ENCODE measurements around the gene CD300A. TPM values are rescaled to one million over a fixed set of nuclear protein-coding genes. Genes with fewer than 3 reads are reported as not detected.

Gene CD300A
- total RNA-seq, 1 experiment from 2014 or later: 0.45 TPM

- Mint-ChIP-seq H3K27me3 (ENCODE audit: unreplicated experiment) (no peaks in the 10 kb centered on the region), H3K9me3 (ENCODE audit: low read depth, unreplicated experiment) (no peaks in the 10 kb centered on the region), H3K4me1 (ENCODE audit: low read depth, unreplicated experiment) (no peaks in the 10 kb centered on the region)
Measured at GRCh38 chr17:74449773-74450172, 16.7 kb upstream of the CD300A start.

GRCh38 chr17:74450231-74450630 is 16.2 kb upstream of the CD300A start:
- H3K27me3 Mint-ChIP-seq (ENCODE audit: unreplicated experiment): no peaks in the 10 kb centered on the region
- H3K36me3 Mint-ChIP-seq (ENCODE audit: insufficient read depth, unreplicated experiment): no peaks in the 10 kb centered on the region
- no TSS peak for BruUV-seq (replicated peaks)
- no peak overlapping the region for H3K27ac Mint-ChIP-seq (ENCODE audit: unreplicated experiment)
- no peaks in the 10 kb centered on the region for H3K9me3 Mint-ChIP-seq (ENCODE audit: low read depth, unreplicated experiment)
- CTCF ChIA-PET: interaction anchor here (1.1 kb wide), 1 partner anchor 71 kb away, joined by 3 read pairs; no protein-coding TSS in a partner anchor
- no peak for TF ChIP-seq CTCF (IDR thresholded peaks at IDR 0.05; ENCODE audit: unreplicated experiment)
- intact Hi-C loops (cut with micrococcal nuclease; ENCODE audit: unreplicated experiment): no loop called here
- no peaks in the 10 kb centered on the region for H3K4me1 Mint-ChIP-seq (ENCODE audit: low read depth, unreplicated experiment)
- H3K4me3 Mint-ChIP-seq (ENCODE audit: low read depth, unreplicated experiment): no peak overlapping the region
- no peak for DNase-seq

More at GRCh38 chr17:74449773-74450172, 16.7 kb upstream of the CD300A start:
- no TSS peak for BruUV-seq (replicated peaks)
- Mint-ChIP-seq H3K36me3 (ENCODE audit: insufficient read depth, unreplicated experiment) (no peaks in the 10 kb centered on the region), H3K27ac (ENCODE audit: unreplicated experiment) (no peak overlapping the region), H3K4me3 (ENCODE audit: low read depth, unreplicated experiment) (no peak overlapping the region)
- intact Hi-C loops (cut with micrococcal nuclease; ENCODE audit: unreplicated experiment): no loop called here
- no peak for DNase-seq
- no peak for TF ChIP-seq CTCF (IDR thresholded peaks at IDR 0.05; ENCODE audit: unreplicated experiment)
- CTCF ChIA-PET: no interaction called here

- CTCF ChIA-PET: interaction anchor here (0.7 to 1.1 kb wide), 2 partner anchors 34 to 72 kb away, joined by 3 to 5 read pairs; no protein-coding TSS in a partner anchor
- Mint-ChIP-seq H3K4me3 (ENCODE audit: low read depth, unreplicated experiment) (no peak overlapping the region), H3K27ac (ENCODE audit: unreplicated experiment) (no peak overlapping the region), H3K4me1 (ENCODE audit: low read depth, unreplicated experiment) (no peaks in the 10 kb centered on the region), H3K36me3 (ENCODE audit: insufficient read depth, unreplicated experiment) (no peaks in the 10 kb centered on the region), H3K9me3 (ENCODE audit: low read depth, unreplicated experiment) (no peaks in the 10 kb centered on the region), H3K27me3 (ENCODE audit: unreplicated experiment) (peaks cover 7% of the 10 kb centered on the region)
- BruUV-seq (replicated peaks): no TSS peak
- no peak for DNase-seq
- intact Hi-C loops (cut with micrococcal nuclease; ENCODE audit: unreplicated experiment): no loop called here
- TF ChIP-seq CTCF (IDR thresholded peaks at IDR 0.05; ENCODE audit: unreplicated experiment): no peak
Measured at GRCh38 chr17:74450925-74451403, 15.5 kb upstream of the CD300A start.

- Mint-ChIP-seq H3K36me3 (ENCODE audit: insufficient read depth, unreplicated experiment) (no peaks in the 10 kb centered on the region), H3K27ac (ENCODE audit: unreplicated experiment) (no peak overlapping the region), H3K4me1 (ENCODE audit: low read depth, unreplicated experiment) (no peaks in the 10 kb centered on the region), H3K27me3 (ENCODE audit: unreplicated experiment) (peaks cover 13% of the 10 kb centered on the region), H3K4me3 (ENCODE audit: low read depth, unreplicated experiment) (no peak overlapping the region), H3K9me3 (ENCODE audit: low read depth, unreplicated experiment) (no peaks in the 10 kb centered on the region)
- CTCF ChIA-PET: interaction anchor here (0.7 to 1.1 kb wide), 3 partner anchors 34 to 105 kb away, joined by 3 to 5 read pairs (median 3); no protein-coding TSS in a partner anchor
- no TSS peak for BruUV-seq (replicated peaks)
- no peak for TF ChIP-seq CTCF (IDR thresholded peaks at IDR 0.05; ENCODE audit: unreplicated experiment)
- DNase-seq: no peak
- intact Hi-C loops (cut with micrococcal nuclease; ENCODE audit: unreplicated experiment): no loop called here
Measured at GRCh38 chr17:74451557-74451956, 14.9 kb upstream of the CD300A start.
